Measurements from ENCODE around the gene LMAN1. TPM values are rescaled to one million over a fixed set of nuclear protein-coding genes. Genes with fewer than 3 reads are reported as not detected.

Gene LMAN1
- total RNA-seq, 1 experiment from 2014 or later: 79.1 TPM

DNA sequence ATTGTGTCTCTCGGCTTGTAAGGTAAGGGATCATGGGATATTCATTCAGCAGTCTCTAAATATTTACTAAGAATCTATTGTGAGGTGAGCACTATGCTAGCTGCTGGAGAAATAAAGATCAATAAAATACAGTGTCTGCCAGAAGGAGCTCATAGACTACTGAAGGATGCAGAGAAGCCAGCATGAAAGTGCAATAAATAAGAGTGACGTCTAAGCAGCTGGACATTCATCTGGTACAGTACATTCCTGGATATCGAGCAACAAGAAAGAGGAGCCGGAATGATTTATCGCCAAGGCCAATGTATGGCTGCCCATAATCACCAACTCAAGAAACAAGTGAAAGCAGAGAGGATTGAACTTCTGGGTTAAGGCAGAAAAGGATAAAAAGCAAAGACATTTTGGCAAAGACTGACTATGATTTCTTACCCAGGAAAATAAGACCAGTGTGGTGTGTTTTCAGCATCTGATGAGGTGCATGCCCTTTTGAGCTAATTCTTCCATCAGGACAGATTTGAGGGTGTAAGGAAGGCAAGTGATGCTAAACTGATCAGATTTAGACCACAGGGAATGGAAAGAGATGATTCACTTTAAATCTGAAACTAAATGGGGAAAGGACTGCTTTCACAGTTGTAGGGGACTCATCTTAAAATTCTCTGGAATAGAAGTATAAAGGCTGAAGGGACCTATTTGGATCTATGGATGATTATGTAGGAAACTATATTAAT lies 18.7 kb upstream of the LMAN1 start:
- DNase-seq: no peak
- H3K9me3 ChIP-seq: no peaks in the 10 kb centered on the region
- no peaks in the 10 kb centered on the region for H3K27me3 ChIP-seq
- H3K36me3 ChIP-seq: no peaks in the 10 kb centered on the region
- no peak overlapping the region for H3K4me3 ChIP-seq

DNA sequence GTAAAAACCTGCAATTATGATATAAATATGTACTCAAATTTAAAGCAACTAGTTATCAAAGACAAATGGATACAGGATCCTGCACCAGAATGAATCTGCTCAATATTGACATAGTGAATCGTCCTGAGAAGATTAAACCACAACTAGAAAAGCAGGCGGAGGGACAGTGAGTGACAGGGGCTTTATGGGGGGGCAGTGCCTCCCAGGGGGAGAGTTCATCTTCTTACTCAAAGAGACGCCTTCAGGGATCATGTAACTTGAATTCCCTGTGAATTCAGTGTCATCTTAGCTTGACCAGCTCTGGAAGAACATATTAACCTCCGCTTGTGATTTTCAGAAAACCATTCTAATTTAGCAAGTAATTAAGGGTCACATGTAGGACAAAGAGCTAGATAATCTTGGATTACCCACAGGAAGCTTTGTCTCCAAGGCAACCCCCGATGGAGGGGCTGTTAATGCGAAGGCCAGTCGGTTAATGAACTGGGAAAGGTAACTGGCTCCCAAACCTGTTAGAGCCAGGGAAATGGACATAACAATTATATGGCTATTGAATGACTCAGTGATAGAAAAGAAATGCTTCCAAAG lies 17.4 kb upstream of the LMAN1 start:
- no peak for DNase-seq
- no peaks in the 10 kb centered on the region for H3K36me3 ChIP-seq
- no peak overlapping the region for H3K4me3 ChIP-seq
- no peaks in the 10 kb centered on the region for H3K27me3 ChIP-seq
- no peaks in the 10 kb centered on the region for H3K9me3 ChIP-seq

DNA sequence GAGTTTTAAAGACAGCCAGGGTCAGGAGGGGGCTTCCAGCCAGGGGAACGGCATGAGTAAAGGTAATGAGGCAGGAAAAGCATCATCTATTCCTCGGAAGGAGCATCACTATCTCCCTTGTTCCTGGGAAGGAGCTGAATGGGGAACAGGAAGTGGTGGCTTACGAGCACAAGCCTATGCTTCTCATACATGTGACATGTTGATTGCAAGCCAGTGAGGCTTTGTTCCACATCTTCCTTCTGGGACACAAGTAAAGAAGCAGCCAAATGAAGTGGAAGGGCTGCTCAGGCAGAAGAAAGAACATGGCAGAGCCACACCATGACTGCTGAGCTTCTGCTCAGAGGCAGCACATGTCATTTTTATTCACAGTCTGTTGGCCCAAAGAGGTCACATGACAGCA lies 15.1 kb upstream of the LMAN1 start:
- 0 out of 2 replicates have a peak, but pooled peaks cover 3% of the 10 kb centered on the region for H3K9me3 ChIP-seq
- no peaks in the 10 kb centered on the region for H3K27me3 ChIP-seq
- H3K4me3 ChIP-seq: no peak overlapping the region
- no peak for DNase-seq
- no peaks in the 10 kb centered on the region for H3K36me3 ChIP-seq

- no peaks in the 10 kb centered on the region for H3K36me3 ChIP-seq
Measured at GRCh38 chr18:59372975-59373374, 13.9 kb upstream of the LMAN1 start.

DNA sequence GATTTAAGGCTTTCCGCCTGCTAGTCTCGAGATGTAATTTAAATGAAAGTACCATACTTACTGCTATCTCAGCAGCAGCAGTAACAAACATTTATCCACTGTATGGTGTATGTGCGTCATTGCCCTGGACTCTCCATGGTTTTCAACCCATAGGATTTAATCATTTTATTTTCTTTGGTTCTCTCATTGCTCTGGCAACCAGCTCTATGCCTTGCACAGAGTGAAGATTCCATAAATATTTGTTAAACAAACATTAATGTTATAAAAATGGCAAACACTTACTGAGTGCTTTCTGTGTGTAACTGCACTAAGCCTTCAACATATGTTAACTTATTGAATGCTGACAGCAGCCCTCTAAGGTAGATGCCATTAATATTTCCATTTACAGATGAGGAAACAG lies 1.3 kb upstream of the LMAN1 start:
- Histone ChIP-seq H3K36me3 (peaks cover 21% of the 10 kb centered on the region), H3K27me3 (no peaks in the 10 kb centered on the region), H3K9me3 (no peaks in the 10 kb centered on the region), H3K4me3 (no peak overlapping the region)
- DNase-seq: no peak

More at GRCh38 chr18:59372975-59373374, 13.9 kb upstream of the LMAN1 start:
- no peaks in the 10 kb centered on the region for H3K27me3 ChIP-seq
- DNase-seq: no peak
- H3K4me3 ChIP-seq: no peak overlapping the region
- peaks cover 3% of the 10 kb centered on the region; the same call in 1 of the 2 replicates for H3K9me3 ChIP-seq

- Histone ChIP-seq H3K36me3 (peaks cover 29% of the 10 kb centered on the region), H3K27me3 (no peaks in the 10 kb centered on the region), H3K9me3 (no peaks in the 10 kb centered on the region), H3K4me3 (peak overlapping the region; percentile 99)
- no peak for DNase-seq
Measured at GRCh38 chr18:59359576-59359952, 499 bp upstream of the LMAN1 start.

- peak overlapping the region; percentile 99 for H3K4me3 ChIP-seq
- H3K27me3 ChIP-seq: no peaks in the 10 kb centered on the region
- no peaks in the 10 kb centered on the region for H3K9me3 ChIP-seq
- H3K36me3 ChIP-seq: peaks cover 41% of the 10 kb centered on the region
- no peak for DNase-seq
Measured at GRCh38 chr18:59358414-59358711, 702 bp downstream of the LMAN1 start.

DNA sequence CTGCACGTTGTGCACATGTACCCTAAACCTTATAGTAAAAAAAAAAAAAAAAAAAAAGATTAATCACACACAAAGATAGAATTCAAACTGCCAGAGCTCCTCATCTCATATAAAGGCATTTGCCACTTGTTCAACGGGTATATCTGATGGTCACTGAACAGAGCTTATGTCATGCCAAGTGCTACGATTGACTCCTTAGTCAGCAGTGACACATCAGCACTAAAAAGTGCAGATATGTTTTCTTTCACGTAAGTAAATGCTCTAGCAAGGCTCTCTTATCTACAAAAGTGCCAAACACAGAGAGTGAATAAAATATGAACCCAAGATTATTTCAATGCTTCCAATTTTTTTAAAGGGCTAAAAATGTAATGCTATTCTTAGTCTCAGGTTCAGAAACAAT lies 1.1 kb downstream of the LMAN1 start:
- Histone ChIP-seq H3K4me3 (peak overlapping the region; percentile 99), H3K27me3 (no peaks in the 10 kb centered on the region), H3K9me3 (no peaks in the 10 kb centered on the region), H3K36me3 (peaks cover 45% of the 10 kb centered on the region)
- peak; percentile 33 for DNase-seq

DNA sequence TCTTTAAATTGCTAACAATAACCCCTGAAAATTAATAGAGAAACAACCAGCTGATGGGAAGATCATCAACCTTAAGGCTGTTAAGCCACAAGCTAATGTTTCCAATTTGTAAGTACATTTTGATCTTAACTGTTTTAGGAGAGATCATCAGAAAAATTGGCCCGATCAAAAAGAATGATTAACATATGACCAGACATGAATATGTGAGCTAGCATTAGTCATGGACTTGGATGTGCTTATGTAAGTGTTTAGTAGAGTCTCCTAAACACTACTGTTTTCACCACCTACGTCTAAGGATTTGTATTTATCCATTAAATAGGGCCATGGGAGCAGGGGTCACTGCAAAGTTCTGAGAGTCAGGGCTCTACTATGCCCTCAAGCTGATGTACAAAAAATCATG lies 4.3 kb downstream of the LMAN1 start:
- Histone ChIP-seq H3K27me3 (no peaks in the 10 kb centered on the region), H3K36me3 (peaks cover 71% of the 10 kb centered on the region), H3K9me3 (no peaks in the 10 kb centered on the region), H3K4me3 (no peak overlapping the region)
- no peak for DNase-seq

DNA sequence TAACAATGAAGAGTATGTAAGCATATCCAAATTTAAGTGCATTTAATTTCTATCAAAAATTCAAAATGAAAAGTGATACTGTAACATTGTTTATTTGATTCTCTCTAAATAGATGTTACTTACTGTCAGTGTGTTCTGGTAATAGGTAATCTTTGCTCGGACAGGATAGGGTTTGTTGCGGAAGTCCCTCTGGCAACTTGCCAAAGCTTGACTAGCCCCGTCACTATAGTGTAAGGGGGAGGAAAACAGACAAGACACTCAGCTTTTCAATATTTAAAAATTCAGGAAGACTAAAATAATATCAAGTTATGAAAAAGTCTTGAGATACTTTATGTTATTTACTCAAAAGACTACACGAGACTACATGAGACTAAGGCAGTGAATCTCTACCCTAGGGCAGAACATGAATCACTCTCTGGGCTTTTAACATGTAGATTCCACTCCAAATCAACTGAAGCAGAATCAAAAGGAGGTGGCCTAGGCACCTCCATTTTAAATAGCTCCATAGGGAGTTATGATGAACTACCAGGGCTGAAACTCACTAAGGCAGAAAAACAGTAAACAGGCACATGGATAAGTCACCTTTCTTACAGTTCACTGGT lies 5.9 kb downstream of the LMAN1 start:
- H3K4me3 ChIP-seq: no peak overlapping the region
- H3K36me3 ChIP-seq: peaks cover 82% of the 10 kb centered on the region
- H3K27me3 ChIP-seq: no peaks in the 10 kb centered on the region
- H3K9me3 ChIP-seq: no peaks in the 10 kb centered on the region
- no peak for DNase-seq

GRCh38 chr18:59352250-59352855 lies 6.7 kb downstream of the LMAN1 start:
- Histone ChIP-seq H3K4me3 (no peak overlapping the region), H3K9me3 (no peaks in the 10 kb centered on the region), H3K36me3 (peaks cover 88% of the 10 kb centered on the region), H3K27me3 (no peaks in the 10 kb centered on the region)
- DNase-seq: no peak

DNA sequence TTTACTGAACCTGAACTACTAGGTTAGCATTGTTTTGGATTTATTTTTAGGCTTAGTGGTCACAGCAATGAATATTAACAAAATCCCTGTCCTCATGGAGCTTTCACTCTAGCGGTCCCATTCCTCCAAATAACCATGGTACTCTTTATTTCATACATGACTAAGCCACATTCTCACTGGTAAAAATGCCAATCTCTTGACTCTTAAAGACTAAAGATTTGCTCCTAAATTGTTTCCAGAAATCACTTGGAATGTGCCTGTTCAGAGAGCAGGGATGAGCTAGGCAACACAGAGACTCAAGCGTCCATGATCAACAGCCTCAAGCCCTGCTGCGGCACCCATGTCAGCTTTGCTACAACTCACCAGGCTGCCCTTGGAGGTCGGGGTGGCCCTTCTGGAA lies 13.5 kb downstream of the LMAN1 start:
- Histone ChIP-seq H3K36me3 (peaks cover 88% of the 10 kb centered on the region), H3K27me3 (no peaks in the 10 kb centered on the region), H3K9me3 (peaks cover 9% of the 10 kb centered on the region), H3K4me3 (no peak overlapping the region)
- DNase-seq: no peak

GRCh38 chr18:59344996-59345395 lies 14.1 kb downstream of the LMAN1 start:
- no peak overlapping the region for H3K4me3 ChIP-seq
- peaks cover 9% of the 10 kb centered on the region for H3K9me3 ChIP-seq
- no peaks in the 10 kb centered on the region for H3K27me3 ChIP-seq
- no peak for DNase-seq
- H3K36me3 ChIP-seq: peaks cover 92% of the 10 kb centered on the region

DNA sequence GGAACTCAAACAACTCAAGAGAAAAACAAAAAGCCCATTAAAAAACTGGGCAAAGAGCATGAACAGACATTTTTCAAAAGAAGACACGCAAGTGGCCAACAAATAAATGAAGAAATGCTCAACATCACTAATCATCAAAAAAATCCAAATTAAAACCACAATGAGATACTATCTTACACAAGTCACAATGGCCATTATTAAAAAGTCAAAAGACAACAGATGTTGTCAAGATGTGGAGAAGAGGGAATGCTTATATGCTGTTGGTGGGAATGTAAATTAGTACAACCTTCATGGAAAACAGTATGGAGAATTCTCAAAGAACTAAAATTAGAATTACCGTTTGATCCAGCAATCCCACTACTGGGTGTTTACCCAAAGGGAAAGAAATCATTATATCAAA lies 15.1 kb downstream of the LMAN1 start:
- Histone ChIP-seq H3K36me3 (peaks cover 93% of the 10 kb centered on the region), H3K4me3 (no peak overlapping the region), H3K27me3 (no peaks in the 10 kb centered on the region), H3K9me3 (peaks cover 9% of the 10 kb centered on the region)
- no peak for DNase-seq

DNA sequence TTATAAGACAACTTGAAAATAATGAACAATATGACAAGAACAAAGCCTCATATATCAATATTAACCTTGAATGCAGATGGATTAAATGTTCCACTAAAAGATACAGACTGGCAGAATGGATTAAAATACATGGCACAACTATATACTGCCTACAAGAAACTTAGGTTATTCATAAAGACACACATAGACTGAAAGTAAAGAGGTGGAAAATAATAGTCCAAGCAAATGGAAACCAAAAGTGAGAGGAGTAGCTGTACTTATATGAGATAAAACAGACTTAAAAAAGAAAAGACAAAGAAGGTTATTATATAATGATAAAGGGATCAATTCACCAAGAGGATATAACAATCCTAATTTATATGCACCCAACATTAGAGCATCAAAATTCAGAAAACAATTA lies 18.2 kb downstream of the LMAN1 start:
- peaks cover 92% of the 10 kb centered on the region for H3K36me3 ChIP-seq
- H3K9me3 ChIP-seq: peaks cover 9% of the 10 kb centered on the region
- no peak overlapping the region for H3K4me3 ChIP-seq
- no peak for DNase-seq
- no peaks in the 10 kb centered on the region for H3K27me3 ChIP-seq

- Histone ChIP-seq H3K9me3 (peaks cover 9% of the 10 kb centered on the region), H3K27me3 (no peaks in the 10 kb centered on the region), H3K4me3 (no peak overlapping the region), H3K36me3 (peaks cover 90% of the 10 kb centered on the region)
- no peak for DNase-seq
Measured at GRCh38 chr18:59340312-59340711, 18.8 kb downstream of the LMAN1 start.

- no peak overlapping the region for H3K4me3 ChIP-seq
- no peaks in the 10 kb centered on the region for H3K27me3 ChIP-seq
- peaks cover 67% of the 10 kb centered on the region for H3K36me3 ChIP-seq
- no peak for DNase-seq
- H3K9me3 ChIP-seq: no peaks in the 10 kb centered on the region
Measured at GRCh38 chr18:59332986-59333385, 26.1 kb downstream of the LMAN1 start.

- DNase-seq: no peak
- H3K9me3 ChIP-seq: no peaks in the 10 kb centered on the region
- H3K4me3 ChIP-seq: no peak overlapping the region
- peaks cover 55% of the 10 kb centered on the region for H3K36me3 ChIP-seq
- H3K27me3 ChIP-seq: no peaks in the 10 kb centered on the region
Measured at GRCh38 chr18:59328683-59329082, 30.4 kb downstream of the LMAN1 start.
